BJ (cell line): ENCODE data around the gene TMED5. TPM values are rescaled to one million over a fixed set of nuclear protein-coding genes. Genes with fewer than 3 reads are reported as not detected.

ENCODE experiments used
- CTCF ChIA-PET: fragments of 350-600 bp; formaldehyde crosslinking; extraction: SDS; loops from one replicate; lab custom pipeline; 2021; ENCODE audit warnings: antibody characterized with exemption, inconsistent platforms; lab: Yijun Ruan, JAX
- POLR2A ChIA-PET: fragments of 300-600 bp; sonication (Branson Sonifier 250); formaldehyde crosslinking; extraction: SDS; loops from one replicate; lab custom pipeline; 2021; ENCODE audit warnings: antibody characterized with exemption; lab: Charles Lee
- DNase-seq: peaks from one replicate; pipeline ENCODE4 v3.0.0-alpha.2; 2011; ENCODE audit warnings: low read depth
- H3K27me3 ChIP-seq: 2 replicates; pipeline ENCODE4 v1.6.0; 2011; ENCODE audit warnings: low read length; ENCODE audit not compliant: control insufficient read depth, insufficient read depth
- H3K36me3 ChIP-seq: 2 replicates; pipeline ENCODE4 v1.5.1; 2011; ENCODE audit warnings: low read length; ENCODE audit not compliant: control insufficient read depth, insufficient read depth
- H3K4me3 ChIP-seq: 2 replicates; pipeline ENCODE4 v1.5.1; 2011; ENCODE audit warnings: low read depth, mild to moderate bottlenecking, control low read depth, low read length
- polyA plus RNA-seq: library from polyadenylated mRNA; depleted of rRNA; stranded (reverse); fragments of >200 nt; gene quantifications from 2 replicates; pipeline ENCODE4 v1.2.3, GENCODE V29; 2011
- TF ChIP-seq, protein P1 (sequence below): IDR thresholded peaks from 2 replicates; pipeline ENCODE4 v1.5.1; 2011; ENCODE audit warnings: low read depth, mild to moderate bottlenecking, control low read depth, inconsistent platforms, low read length, moderate library complexity; ENCODE audit not compliant: insufficient read depth

TMED5 gene
- polyA plus RNA-seq, 1 experiment = 25.0 TPM

DNA sequence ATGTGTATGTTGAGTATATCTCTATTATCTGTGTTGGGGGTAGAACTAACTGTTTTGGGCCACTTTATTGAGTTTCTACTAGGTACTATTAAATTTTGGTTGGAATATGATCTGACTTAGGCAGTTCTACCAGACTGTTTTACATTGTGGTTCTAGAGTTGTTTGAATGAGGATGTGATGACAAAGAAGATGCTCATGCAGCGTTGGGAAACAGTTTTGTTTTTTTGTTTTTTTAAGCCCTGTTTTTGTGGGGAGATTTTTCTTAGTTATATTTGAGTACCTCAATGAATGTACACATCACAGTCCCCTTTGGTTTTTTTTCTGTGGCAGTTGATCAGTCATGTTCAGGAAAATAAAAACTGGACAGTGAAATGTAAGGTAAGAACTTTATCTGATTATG, 40.1 kb downstream of the TMED5 start:
- CTCF ChIA-PET = interaction anchor here (1.5 kb wide), 1 partner anchor 8 kb away, joined by 4 read pairs; no protein-coding TSS in a partner anchor
- POLR2A ChIA-PET = no interaction called here
- no peak for DNase-seq
- H3K4me3 ChIP-seq = no peak overlapping the region
- TF ChIP-seq, protein P1, sequence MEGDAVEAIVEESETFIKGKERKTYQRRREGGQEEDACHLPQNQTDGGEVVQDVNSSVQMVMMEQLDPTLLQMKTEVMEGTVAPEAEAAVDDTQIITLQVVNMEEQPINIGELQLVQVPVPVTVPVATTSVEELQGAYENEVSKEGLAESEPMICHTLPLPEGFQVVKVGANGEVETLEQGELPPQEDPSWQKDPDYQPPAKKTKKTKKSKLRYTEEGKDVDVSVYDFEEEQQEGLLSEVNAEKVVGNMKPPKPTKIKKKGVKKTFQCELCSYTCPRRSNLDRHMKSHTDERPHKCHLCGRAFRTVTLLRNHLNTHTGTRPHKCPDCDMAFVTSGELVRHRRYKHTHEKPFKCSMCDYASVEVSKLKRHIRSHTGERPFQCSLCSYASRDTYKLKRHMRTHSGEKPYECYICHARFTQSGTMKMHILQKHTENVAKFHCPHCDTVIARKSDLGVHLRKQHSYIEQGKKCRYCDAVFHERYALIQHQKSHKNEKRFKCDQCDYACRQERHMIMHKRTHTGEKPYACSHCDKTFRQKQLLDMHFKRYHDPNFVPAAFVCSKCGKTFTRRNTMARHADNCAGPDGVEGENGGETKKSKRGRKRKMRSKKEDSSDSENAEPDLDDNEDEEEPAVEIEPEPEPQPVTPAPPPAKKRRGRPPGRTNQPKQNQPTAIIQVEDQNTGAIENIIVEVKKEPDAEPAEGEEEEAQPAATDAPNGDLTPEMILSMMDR = no peak
- no peaks in the 10 kb centered on the region for H3K27me3 ChIP-seq
- H3K36me3 ChIP-seq = 0 out of 2 replicates have a peak, but pooled peaks cover 1% of the 10 kb centered on the region

DNA sequence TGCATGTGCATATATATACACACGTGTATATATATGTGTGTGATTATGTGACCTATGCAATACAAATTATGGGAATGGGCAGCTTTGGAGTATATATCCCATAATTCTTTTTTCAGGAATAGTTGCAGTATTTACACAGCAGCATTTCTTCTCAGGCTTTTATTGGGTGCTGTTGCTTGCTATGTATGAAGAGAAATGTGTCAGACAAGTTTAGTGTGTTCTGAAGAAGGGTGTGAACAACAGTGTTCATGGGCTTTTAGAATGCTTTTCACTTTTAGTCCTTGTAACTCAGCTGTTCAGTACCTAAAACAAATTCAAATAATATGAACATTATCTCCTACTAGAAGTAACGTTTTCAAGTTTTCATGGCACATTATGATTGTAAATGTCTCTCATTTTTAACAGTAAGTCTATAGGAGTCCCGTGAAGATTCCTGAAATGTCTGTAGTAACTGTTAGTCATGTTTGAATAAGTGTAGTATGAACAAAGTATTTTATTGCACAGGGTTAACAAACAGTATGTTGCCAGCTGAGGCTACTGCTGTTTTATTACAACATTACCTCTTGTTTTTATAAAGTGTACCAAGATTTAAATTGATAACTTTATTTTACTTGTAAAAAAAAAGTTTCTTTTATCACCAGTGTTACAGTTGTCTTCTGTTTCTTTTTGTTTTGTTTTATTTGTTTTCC, 42.5 kb downstream of the TMED5 start:
- TF ChIP-seq, protein P1 = no peak
- no peak for DNase-seq
- H3K27me3 ChIP-seq = no peaks in the 10 kb centered on the region
- no peak overlapping the region for H3K4me3 ChIP-seq
- ChIA-PET CTCF (interaction anchor here (0.8 kb wide), 1 partner anchor 59 kb away, joined by 3 read pairs; the partner anchor contains the start of gene MTF2), POLR2A (no interaction called here)
- H3K36me3 ChIP-seq = 0 out of 2 replicates have a peak, but pooled peaks cover 1% of the 10 kb centered on the region

DNA sequence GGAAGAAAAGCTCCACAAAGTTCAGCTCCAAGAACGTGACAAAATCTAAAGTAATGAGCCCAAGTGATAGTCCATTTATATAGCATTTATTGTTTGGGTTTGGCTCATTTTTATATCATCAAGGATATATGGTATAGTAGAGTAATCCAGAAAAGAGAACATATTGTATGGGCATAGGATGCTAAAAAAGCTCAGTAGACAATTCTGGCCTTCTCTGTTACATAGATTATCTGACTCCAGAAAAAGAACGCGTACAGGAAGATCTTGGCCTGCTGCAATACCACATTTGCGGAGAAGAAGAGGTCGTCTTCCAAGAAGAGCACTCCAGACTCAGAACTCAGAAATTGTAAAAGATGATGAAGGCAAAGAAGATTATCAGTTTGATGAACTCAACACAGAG, 43.8 kb downstream of the TMED5 start:
- no peak for DNase-seq
- 0 out of 2 replicates have a peak, but pooled peaks cover 1% of the 10 kb centered on the region for H3K36me3 ChIP-seq
- POLR2A ChIA-PET = no interaction called here
- H3K27me3 ChIP-seq = no peaks in the 10 kb centered on the region
- TF ChIP-seq, protein P1 = no peak
- CTCF ChIA-PET = no interaction called here
- no peak overlapping the region for H3K4me3 ChIP-seq

DNA sequence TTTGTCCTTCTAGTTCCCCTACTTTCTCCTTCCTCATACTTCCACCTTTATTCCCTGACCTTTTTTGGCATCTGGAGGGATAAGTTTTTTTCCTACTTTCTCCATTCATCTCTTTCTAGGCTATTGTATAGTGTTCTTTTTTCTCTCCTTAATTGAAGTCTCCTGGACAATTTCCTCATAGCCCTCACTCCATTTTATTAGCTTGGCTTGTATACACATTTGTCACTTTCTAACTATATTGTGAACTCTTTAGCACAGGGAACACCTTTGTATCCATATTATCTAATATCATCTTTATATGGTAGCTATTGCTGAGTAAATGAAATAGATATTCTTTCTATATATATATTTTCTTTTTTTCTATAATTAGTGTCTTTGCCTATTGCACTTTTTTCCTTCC, 47.6 kb downstream of the TMED5 start:
- CTCF ChIA-PET = interaction anchor here (1.2 kb wide), 1 partner anchor 8 kb away, joined by 4 read pairs; no protein-coding TSS in a partner anchor
- 0 out of 2 replicates have a peak, but pooled peaks cover 1% of the 10 kb centered on the region for H3K36me3 ChIP-seq
- POLR2A ChIA-PET = no interaction called here
- H3K4me3 ChIP-seq = no peak overlapping the region
- TF ChIP-seq, protein P1 = no peak
- H3K27me3 ChIP-seq = no peaks in the 10 kb centered on the region
- DNase-seq = no peak

DNA sequence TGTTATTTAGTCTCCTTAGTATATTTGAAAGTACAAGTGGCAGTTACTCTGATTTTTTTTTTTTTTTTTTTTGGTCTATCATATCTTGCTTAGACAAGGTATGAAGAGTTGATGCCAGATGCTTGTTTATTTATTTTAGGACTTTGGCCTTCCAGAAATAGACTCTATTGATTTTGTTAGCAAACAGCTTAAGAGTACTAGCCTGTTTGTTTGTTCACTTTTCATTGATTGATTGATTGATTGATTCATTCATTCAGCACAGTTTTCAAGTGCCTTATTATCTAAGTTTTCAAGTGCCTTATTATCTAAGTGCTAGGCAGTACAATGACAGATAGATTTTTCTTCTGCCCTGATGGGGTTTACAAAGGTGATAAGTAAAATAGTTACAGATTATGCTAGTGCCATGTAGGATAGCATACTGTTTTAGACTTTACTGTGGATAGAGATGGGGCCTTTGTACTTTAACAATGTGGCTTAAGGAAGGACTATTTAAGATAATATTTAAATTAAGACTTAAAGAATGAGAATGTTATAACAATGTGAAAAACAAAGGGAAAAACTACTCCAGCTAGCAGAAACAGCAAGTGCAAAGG, 50.6 kb downstream of the TMED5 start:
- Histone ChIP-seq H3K27me3 (no peaks in the 10 kb centered on the region), H3K4me3 (no peak overlapping the region), H3K36me3 (no peaks in the 10 kb centered on the region)
- ChIA-PET POLR2A (no interaction called here), CTCF (no interaction called here)
- TF ChIP-seq, protein P1 = no peak
- no peak for DNase-seq
